A673 (cell line): Measurements from ENCODE around the gene BRAT1. TPM values are rescaled to one million over a fixed set of nuclear protein-coding genes. Genes with fewer than 3 reads are reported as not detected.

Experiments
- BruUV-seq: library from RNA; stranded (reverse); fragments of 400-500 nt; replicated peaks from 2 replicates; lab custom pipeline; 2021; lab: Mats Ljungman, UMichigan
- CTCF ChIA-PET: fragments of 300-600 bp; sonication (Branson Sonifier 250); formaldehyde crosslinking; loops from one replicate; lab custom pipeline; 2022; ENCODE audit warnings: antibody characterized with exemption; lab: Charles Lee
- POLR2A ChIA-PET: fragments of 300-600 bp; sonication (Branson Sonifier 250); formaldehyde crosslinking; loops from one replicate; lab custom pipeline; 2022; ENCODE audit warnings: antibody characterized with exemption; ENCODE audit not compliant: low non-redundant PET; lab: Charles Lee
- DNase-seq: peaks from one replicate; pipeline ENCODE4 v3.0.0-alpha.2; 2015; ENCODE audit warnings: low spot score
- H3K27ac ChIP-seq: fragments of 200-600 bp; sonication (generic); 2 replicates; pipeline ENCODE4 v1.5.1; 2016; ENCODE audit warnings: mixed run types, low read depth, mild to moderate bottlenecking, mixed read lengths, antibody characterized with exemption, low read length; ENCODE audit not compliant: poor library complexity, severe bottlenecking
- H3K27me3 ChIP-seq: fragments of 200-600 bp; sonication (generic); replicated peaks from 2 replicates; pipeline ENCODE4 v1.6.1; 2017; ENCODE audit warnings: mixed run types, low read depth, mild to moderate bottlenecking, mixed read lengths, antibody characterized with exemption, low read length; ENCODE audit not compliant: insufficient read depth, poor library complexity
- H3K36me3 ChIP-seq: fragments of 200-600 bp; sonication (generic); 2 replicates; pipeline ENCODE4 v1.6.1; 2016; ENCODE audit warnings: mixed run types, mild to moderate bottlenecking, mixed read lengths, antibody characterized with exemption, low read length; ENCODE audit not compliant: insufficient read depth, poor library complexity, severe bottlenecking
- H3K4me1 ChIP-seq: fragments of 200-600 bp; sonication (generic); 2 replicates; pipeline ENCODE4 v1.6.1; 2017; ENCODE audit warnings: mixed run types, mild to moderate bottlenecking, mixed read lengths, antibody characterized with exemption, low read length; ENCODE audit not compliant: insufficient read depth, poor library complexity, severe bottlenecking
- H3K4me3 ChIP-seq: fragments of 200-600 bp; sonication (generic); 2 replicates; pipeline ENCODE4 v1.5.1; 2016; ENCODE audit warnings: low read depth, mixed run types, mild to moderate bottlenecking, mixed read lengths, low read length; ENCODE audit not compliant: poor library complexity, severe bottlenecking
- H3K9me3 ChIP-seq: fragments of 200-600 bp; sonication (generic); 2 replicates; pipeline ENCODE4 v1.6.1; 2016; ENCODE audit warnings: mixed run types, low read depth, mild to moderate bottlenecking, mixed read lengths, antibody characterized with exemption, low read length; ENCODE audit not compliant: poor library complexity, severe bottlenecking
- CTCF ChIP-seq: fragments of 300-800, 200-600 bp; sonication (generic); conservative IDR thresholded peaks from 2 replicates; pipeline ENCODE4 v1.5.1; 2017; ENCODE audit warnings: low read depth, mild to moderate bottlenecking, antibody characterized with exemption, low read length, moderate library complexity, mixed read lengths
- EZH2 ChIP-seq: fragments of 200-600 bp; sonication (generic); IDR thresholded peaks from 2 replicates; pipeline ENCODE4 v1.6.1; 2017; ENCODE audit warnings: borderline replicate concordance, low read depth, mild to moderate bottlenecking, mixed read lengths, antibody characterized with exemption, low read length; ENCODE audit not compliant: poor library complexity, severe bottlenecking
- intact Hi-C: fragments of 100-400 bp; cut with micrococcal nuclease; formaldehyde crosslinking; loops from one replicate; pipeline ENCODE4 v1.10.0; 2022; ENCODE audit not compliant: unreplicated experiment
- total RNA-seq: library from RNA; stranded (reverse); gene quantifications from 2 replicates; pipeline ENCODE4 v1.2.3, GENCODE V29; 2021

BRAT1 gene
- total RNA-seq, 1 experiment from 2014 or later: 47.9 TPM

- Histone ChIP-seq H3K27ac (no peak overlapping the region), H3K27me3 (no peaks in the 10 kb centered on the region), H3K4me3 (no peak overlapping the region), H3K4me1 (no peaks in the 10 kb centered on the region), H3K9me3 (no peaks in the 10 kb centered on the region), H3K36me3 (peaks cover 12% of the 10 kb centered on the region)
- no peak for TF ChIP-seq EZH2
- no peak for TF ChIP-seq CTCF
- BruUV-seq: no TSS peak
- ChIA-PET POLR2A (no interaction called here), CTCF (no interaction called here)
- DNase-seq: no peak
- intact Hi-C loops: no loop called here
Observed at GRCh38 chr7:2585446-2585845, 30.1 kb upstream of the BRAT1 start.

DNA sequence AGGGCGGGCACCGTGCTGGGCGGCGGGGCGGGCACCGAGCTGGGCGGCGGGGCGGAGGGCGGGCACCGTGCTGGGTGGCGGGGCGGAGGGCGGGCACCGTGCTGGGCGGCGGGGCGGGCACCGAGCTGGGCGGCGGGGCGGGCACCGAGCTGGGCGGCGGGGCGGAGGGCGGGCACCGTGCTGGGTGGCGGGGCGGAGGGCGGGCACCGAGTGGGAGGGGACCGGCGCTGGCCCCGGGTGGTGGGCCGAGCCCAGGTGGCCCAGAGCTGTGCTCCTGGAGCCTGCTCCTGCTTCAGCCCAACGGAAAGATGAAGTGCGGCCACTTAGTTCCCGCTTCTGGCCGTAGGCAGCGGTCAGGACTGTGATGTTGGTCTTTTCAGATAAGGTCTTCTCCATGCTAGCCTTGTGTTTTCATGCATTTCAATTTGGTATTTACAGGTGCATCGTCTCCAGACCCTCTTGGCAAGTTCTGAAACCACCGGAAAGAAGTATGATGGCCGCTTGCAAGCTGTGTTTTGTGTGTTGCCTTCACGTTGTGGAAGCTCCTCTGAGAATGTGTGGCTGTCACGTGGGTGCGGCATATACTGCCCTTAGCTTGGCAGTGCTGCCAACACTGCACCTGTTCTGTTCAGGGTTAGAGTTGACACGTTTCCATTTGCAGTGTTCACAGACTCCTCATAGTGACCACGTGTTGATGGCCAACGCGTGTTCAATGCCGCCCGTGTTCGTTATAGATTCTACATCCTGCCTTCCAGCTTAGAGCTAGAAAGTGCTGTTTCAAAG, 28.7 kb upstream of the BRAT1 start:
- no peaks in the 10 kb centered on the region for H3K9me3 ChIP-seq

GRCh38 chr7:2582006-2582735, 26.8 kb upstream of the BRAT1 start:
- Histone ChIP-seq H3K27me3 (no peaks in the 10 kb centered on the region), H3K4me3 (no peak overlapping the region), H3K4me1 (no peaks in the 10 kb centered on the region), H3K9me3 (no peaks in the 10 kb centered on the region), H3K36me3 (peaks cover 14% of the 10 kb centered on the region), H3K27ac (no peak overlapping the region)
- POLR2A ChIA-PET: interaction anchor here (0.7 kb wide), 1 partner anchor 984 kb away, joined by 7 read pairs; no protein-coding TSS in a partner anchor
- BruUV-seq: no TSS peak
- intact Hi-C loops: no loop called here
- DNase-seq: no peak
- TF ChIP-seq EZH2: no peak
- TF ChIP-seq CTCF: no peak
- CTCF ChIA-PET: no interaction called here

More for the DNA sequence above, 28.7 kb upstream of the BRAT1 start:
- Histone ChIP-seq H3K4me1 (no peaks in the 10 kb centered on the region), H3K27ac (no peak overlapping the region), H3K36me3 (peaks cover 14% of the 10 kb centered on the region), H3K4me3 (no peak overlapping the region), H3K27me3 (no peaks in the 10 kb centered on the region)
- TF ChIP-seq CTCF (no peak), EZH2 (no peak)
- intact Hi-C loops: no loop called here
- ChIA-PET POLR2A (interaction anchor here (0.5 kb wide), 1 partner anchor 181 kb away, joined by 8 read pairs; no protein-coding TSS in a partner anchor), CTCF (no interaction called here)
- BruUV-seq: no TSS peak
- DNase-seq: no peak
